NCI-H345 treated with DMSO at 0.1 percent for 48 hours (cell line): ENCODE results near the gene MIPOL1.
A peak's percentile ranks its signal among the peaks of the same experiment; 100 is the strongest.

Experiments used
- DNase-seq: peaks from one replicate; lab custom pipeline; 2025; ENCODE audit not compliant: unreplicated experiment; lab: John Stamatoyannopoulos, UW

Gene MIPOL1

GRCh38 chr14:37584211-37585100 lies 386.7 kb downstream of the MIPOL1 start:
- no peak for DNase-seq

- DNase-seq = peak; percentile 69
Observed at GRCh38 chr14:37585101-37585511, 387.4 kb downstream of the MIPOL1 start.

GRCh38 chr14:37585971-37586796 lies 388.4 kb downstream of the MIPOL1 start:
- peak; percentile 71 for DNase-seq

GRCh38 chr14:37586797-37587130 lies 389.0 kb downstream of the MIPOL1 start:
- no peak for DNase-seq

- peak; percentile 58 for DNase-seq
Observed at GRCh38 chr14:37587131-37587803, 389.5 kb downstream of the MIPOL1 start.

GRCh38 chr14:37587881-37588666 lies 390.3 kb downstream of the MIPOL1 start:
- DNase-seq = peak; percentile 61

- peak; percentile 70 for DNase-seq
Observed at GRCh38 chr14:37588667-37588955, 390.9 kb downstream of the MIPOL1 start.

- peak; percentile 78 for DNase-seq
Observed at GRCh38 chr14:37588956-37589714, 391.4 kb downstream of the MIPOL1 start.

GRCh38 chr14:37589715-37590427 lies 392.1 kb downstream of the MIPOL1 start:
- peak; percentile 82 for DNase-seq

GRCh38 chr14:37590428-37591139 lies 392.8 kb downstream of the MIPOL1 start:
- peak; percentile 82 for DNase-seq

- peak; percentile 74 for DNase-seq
Observed at GRCh38 chr14:37591311-37591940, 393.7 kb downstream of the MIPOL1 start.

- peak; percentile 53 for DNase-seq
Observed at GRCh38 chr14:37591941-37592481, 394.3 kb downstream of the MIPOL1 start.

- peak; percentile 57 for DNase-seq
Observed at GRCh38 chr14:37592482-37593408, 395.0 kb downstream of the MIPOL1 start.

- peak; percentile 54 for DNase-seq
Observed at GRCh38 chr14:37593511-37594237, 395.9 kb downstream of the MIPOL1 start.

GRCh38 chr14:37594238-37594970 lies 396.7 kb downstream of the MIPOL1 start:
- DNase-seq = peak; percentile 84
